ENCODE measurements around the gene PITHD1. TPM values are rescaled to one million over a fixed set of nuclear protein-coding genes. Genes with fewer than 3 reads are reported as not detected.

Gene PITHD1
- total and polyA plus RNA-seq, 10 of the 15 experiments (the other 5 are each of a cell fraction or from before 2014, with no cell fraction given): 23.7 to 82.2 (median 67.0) TPM

- ChIA-PET SMC1A (ENCODE audit: uncharacterized antibody, unreplicated experiment) (interaction anchor here (2.6 kb wide), 1 partner anchor 33 kb away, joined by 8 read pairs; no protein-coding TSS in a partner anchor), CTCF (interaction anchor here (7.5 kb wide), 1 partner anchor 113 kb away, joined by 63 read pairs; no protein-coding TSS in a partner anchor), POLR2A (no interaction called here), RAD21 (ENCODE audit: unreplicated experiment) (no interaction called here)
- intact Hi-C loops (cut with micrococcal nuclease; ENCODE audit: unreplicated experiment) (no loop called here), in situ Hi-C loops (cut with MboI) (loop anchor here (10.0 kb wide), 1 partner anchor 60 kb away; the partner anchor contains the start of gene FUCA1)
- peaks cover 12% of the 10 kb centered on the region for H3K4me1 ChIP-seq (ENCODE audit: control insufficient read depth, insufficient read depth, low read length)
- no peak overlapping the region for H2AFZ ChIP-seq (ENCODE audit: control insufficient read depth, low read depth, low read length)
- H3K4me3 ChIP-seq: no peak overlapping the region
- TF ChIP-seq MAX (IDR thresholded peaks at IDR 0.05; ENCODE audit: low read depth, low read length): no peak
- no peak for TF ChIP-seq SREBF1 (IDR thresholded peaks at IDR 0.05; ENCODE audit: low read length)
- TF ChIP-seq BRCA1 (IDR thresholded peaks at IDR 0.05; ENCODE audit: low read depth, low read length): no peak
- TF ChIP-seq RAD21 (IDR thresholded peaks at IDR 0.05; ENCODE audit: insufficient read depth, low read depth, low read length): 0 out of 2 replicates have a peak, but pooled peaks have one; percentile 3
- peak in 2 of 3 experiments; percentile 3 to 23; a peak in 2 of 6 replicates for TF ChIP-seq CTCF (IDR thresholded peaks at IDR 0.05 in 2 of 3, conservative IDR thresholded peaks at IDR 0.05 in 1 of 3; ENCODE audit: control insufficient read depth in 2 of 3, extremely low read depth in 1 of 3, insufficient read depth in 1 of 3, low read depth in 3 of 3, low read length in 3 of 3)
- no peak for TF ChIP-seq ASH2L (IDR thresholded peaks at IDR 0.05; ENCODE audit: borderline replicate concordance, low read depth)
- TF ChIP-seq ZNF274 (IDR thresholded peaks at IDR 0.05; ENCODE audit: insufficient read depth, insufficient read length): no peak
- no peak for TF ChIP-seq ZBTB33 (IDR thresholded peaks at IDR 0.05)
- no peak overlapping the region for H3K4me2 ChIP-seq (ENCODE audit: control insufficient read depth, insufficient read depth)
- 83% methylated on average over 7 of the region's 7 CpGs for WGBS (ENCODE audit: insufficient coverage, insufficient replicate concordance, low lambda C conversion rate, missing lambda C conversion rate)
- BruUV-seq (replicated peaks): no TSS peak
- H3K9ac ChIP-seq (ENCODE audit: control insufficient read depth, insufficient read depth, low read length): no peak overlapping the region
- H3K27me3 ChIP-seq (replicated peaks in 1 of 2; ENCODE audit: control insufficient read depth in 2 of 2, insufficient read depth in 2 of 2, low read length in 1 of 2): no peaks in the 10 kb centered on the region
- no peaks in the 10 kb centered on the region for H4K20me1 ChIP-seq (ENCODE audit: control insufficient read depth, insufficient read depth)
- FAIRE-seq (no peak), DNase-seq (ENCODE audit: low read depth, low spot score) (no peak), ATAC-seq (no peak)
- peaks cover 6% of the 10 kb centered on the region for H3K79me2 ChIP-seq (ENCODE audit: control insufficient read depth, insufficient read depth, low read length)
- no peaks in the 10 kb centered on the region for H3K9me3 ChIP-seq (replicated peaks; ENCODE audit: control insufficient read depth, insufficient read depth, low read length)
- H3K36me3 ChIP-seq (ENCODE audit: control insufficient read depth in 2 of 2, insufficient read depth in 2 of 2, low read length in 1 of 2): peaks cover 0 to 8% of the 10 kb centered on the region in 2 experiments; a peak in 1 of 4 replicates
- no peak overlapping the region for H3K27ac ChIP-seq (ENCODE audit: control insufficient read depth, insufficient read depth)
These were observed 26.1 kb downstream of the PITHD1 start for GRCh38 chr1:23804183-23804835.

Data from GM12878 (cell line).